CD4-positive, alpha-beta memory T cell (primary cell): Measurements from ENCODE around the gene UGT1A8. TPM values are rescaled to one million over a fixed set of nuclear protein-coding genes. Genes with fewer than 3 reads are reported as not detected.
"Not testable (repeated sequence)": the region's sequence is repeated elsewhere in the genome, so short reads cannot be mapped to it uniquely, and the experiment has no call there.

ENCODE experiments used
- CTCF ChIA-PET: fragments of 350-600 bp; sonication (Branson Sonifier 250); formaldehyde crosslinking; loops from one replicate; lab custom pipeline; 2021; ENCODE audit warnings: inconsistent platforms; ENCODE audit not compliant: partially characterized antibody; lab: Charles Lee
- POLR2A ChIA-PET: fragments of 350-600 bp; sonication (Branson Sonifier 250); formaldehyde crosslinking; loops from one replicate; lab custom pipeline; 2021; ENCODE audit not compliant: partially characterized antibody; lab: Charles Lee
- DNase-seq, 5 donors: peaks; one replicate each; pipeline versions ENCODE4 v3.0.0 to v3.0.0-alpha.2; 2020 to 2022; ENCODE audit warnings: mixed read lengths in 1 of 5
- H3K27ac ChIP-seq: one replicate; pipeline ENCODE4 v1.7.0; 2013; ENCODE audit warnings: low read depth, low read length
- H3K27me3 ChIP-seq: 2 replicates; pipeline ENCODE4 v1.7.0; 2013; ENCODE audit warnings: mild to moderate bottlenecking, low read length, moderate library complexity; ENCODE audit not compliant: insufficient read depth
- H3K36me3 ChIP-seq: 2 replicates; pipeline ENCODE4 v1.7.0; 2013; ENCODE audit warnings: mild to moderate bottlenecking, low read length, moderate library complexity; ENCODE audit not compliant: insufficient read depth
- H3K4me1 ChIP-seq: 2 replicates; pipeline ENCODE4 v1.7.0; 2013; ENCODE audit warnings: mild to moderate bottlenecking, low read length, moderate library complexity; ENCODE audit not compliant: insufficient read depth
- H3K4me3 ChIP-seq, 2 donors: one replicate each; pipeline ENCODE4 v1.7.0; 2013; ENCODE audit warnings: low read length in 2 of 2, mild to moderate bottlenecking in 1 of 2
- H3K9me3 ChIP-seq, 2 donors: one replicate each; pipeline ENCODE4 v1.7.0; 2013; ENCODE audit warnings: low read length in 2 of 2, control low read depth in 1 of 2; ENCODE audit not compliant: control insufficient read depth in 1 of 2
- H3K27ac Mint-ChIP-seq, 7 donors: one replicate each; pipeline ENCODE4 v1.8.0; 2020 to 2021; ENCODE audit warnings: mixed read lengths in 7 of 7, mild to moderate bottlenecking in 6 of 7, inconsistent platforms in 3 of 7, moderate library complexity in 3 of 7
- H3K27me3 Mint-ChIP-seq, 2 donors: one replicate each; pipeline ENCODE4 v1.8.0; 2020 to 2021; ENCODE audit warnings: mixed read lengths in 2 of 2
- H3K36me3 Mint-ChIP-seq, 2 donors: one replicate each; pipeline ENCODE4 v1.8.0; 2020 to 2021; ENCODE audit warnings: mixed read lengths in 2 of 2, inconsistent platforms in 1 of 2, mild to moderate bottlenecking in 1 of 2
- H3K4me1 Mint-ChIP-seq, 4 donors: one replicate each; pipeline ENCODE4 v1.8.0; 2020 to 2021; ENCODE audit warnings: mixed read lengths in 4 of 4, mild to moderate bottlenecking in 1 of 4
- H3K4me3 Mint-ChIP-seq, 8 donors: one replicate each; pipeline ENCODE4 v1.8.0; 2020 to 2021; ENCODE audit warnings: mixed read lengths in 8 of 8, mild to moderate bottlenecking in 7 of 8, moderate library complexity in 6 of 8, inconsistent platforms in 3 of 8
- H3K9me3 Mint-ChIP-seq, 8 donors: one replicate each; pipeline ENCODE4 v1.8.0; 2020 to 2021; ENCODE audit warnings: mixed read lengths in 8 of 8, mild to moderate bottlenecking in 5 of 8, inconsistent platforms in 3 of 8, moderate library complexity in 1 of 8
- intact Hi-C: fragments of 100-400 bp; cut with micrococcal nuclease; formaldehyde crosslinking; loops from one replicate; pipeline ENCODE4 v1.15.1; 2023
- polyA plus RNA-seq, 2 donors: library from polyadenylated mRNA; unstranded; fragments of 300-500 nt; fragmentation: Illumina TruSeq; gene quantifications; one replicate each; pipeline ENCODE4 v1.2.3, GENCODE V29; 2021
- total RNA-seq, 2 experiments: library from RNA; stranded (reverse); gene quantifications; one replicate each; pipeline ENCODE4 v1.2.3, GENCODE V29; 2021

Gene UGT1A8
- total and polyA plus RNA-seq, 4 experiments from 2014 or later, result not detected

DNA sequence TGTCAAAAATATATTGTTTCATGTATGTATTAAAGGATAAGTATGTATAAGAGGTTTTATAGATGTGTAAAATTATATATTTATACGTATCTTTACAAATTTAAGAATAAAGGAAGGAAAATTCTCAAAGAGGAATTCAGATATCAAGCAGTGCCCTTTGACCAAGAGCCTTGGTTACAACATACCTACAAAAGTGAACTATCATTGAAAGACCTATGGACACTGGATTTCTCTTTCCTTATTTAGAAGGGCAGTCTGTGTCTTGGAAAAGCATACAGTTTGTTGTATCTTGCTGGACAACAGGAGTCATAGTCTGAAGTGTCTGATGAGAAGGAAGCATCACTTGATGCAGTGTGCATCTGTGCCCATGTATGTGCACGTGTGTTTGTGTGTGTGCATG lies 29.0 kb upstream of the UGT1A8 start:
- Histone ChIP-seq H3K4me1 (no peaks in the 10 kb centered on the region), H3K9me3 (no peaks in the 10 kb centered on the region), H3K27me3 (no peaks in the 10 kb centered on the region), H3K27ac (no peak overlapping the region), H3K4me3 (no peak overlapping the region), H3K36me3 (no peaks in the 10 kb centered on the region)
- ChIA-PET POLR2A (no interaction called here), CTCF (no interaction called here)
- no peak for DNase-seq
- Mint-ChIP-seq H3K9me3 (no peaks in the 10 kb centered on the region), H3K4me3 (no peak overlapping the region), H3K4me1 (peaks cover 0 to 2% (median under 1%) of the 10 kb centered on the region in 4 donors), H3K27ac (no peak overlapping the region), H3K36me3 (no peaks in the 10 kb centered on the region), H3K27me3 (peaks cover 19 to 34% of the 10 kb centered on the region in 2 donors)
- intact Hi-C loops, result no loop called here

DNA sequence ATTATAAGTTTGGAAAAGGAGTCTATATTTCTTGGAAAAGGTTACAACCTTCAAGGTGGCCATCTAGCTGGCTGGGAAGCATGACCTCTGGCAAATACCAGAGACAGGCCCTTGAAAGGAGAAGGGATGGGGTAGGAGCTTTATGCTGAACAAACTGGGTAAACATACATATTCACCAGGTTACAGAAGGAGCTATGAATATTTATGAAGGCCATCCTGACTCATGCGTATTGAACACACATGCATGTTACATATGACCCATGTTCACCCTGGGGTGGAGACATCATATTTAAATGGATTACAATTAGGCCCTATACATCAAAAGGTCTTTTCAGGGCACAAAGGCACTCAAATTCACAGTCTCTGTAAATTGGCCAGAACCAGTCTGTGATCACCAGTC lies 24.7 kb upstream of the UGT1A8 start:
- POLR2A ChIA-PET, H3K4me3 ChIP-seq, H3K9me3 Mint-ChIP-seq, H3K27ac Mint-ChIP-seq, intact Hi-C loops, DNase-seq, H3K4me3 Mint-ChIP-seq, CTCF ChIA-PET, H3K36me3 Mint-ChIP-seq, H3K36me3 ChIP-seq, H3K9me3 ChIP-seq, H3K27ac ChIP-seq, H3K27me3 ChIP-seq, H3K4me1 Mint-ChIP-seq, H3K4me1 ChIP-seq: not testable (repeated sequence)
- peaks cover 11 to 12% of the 10 kb centered on the region in 2 donors for H3K27me3 Mint-ChIP-seq

DNA sequence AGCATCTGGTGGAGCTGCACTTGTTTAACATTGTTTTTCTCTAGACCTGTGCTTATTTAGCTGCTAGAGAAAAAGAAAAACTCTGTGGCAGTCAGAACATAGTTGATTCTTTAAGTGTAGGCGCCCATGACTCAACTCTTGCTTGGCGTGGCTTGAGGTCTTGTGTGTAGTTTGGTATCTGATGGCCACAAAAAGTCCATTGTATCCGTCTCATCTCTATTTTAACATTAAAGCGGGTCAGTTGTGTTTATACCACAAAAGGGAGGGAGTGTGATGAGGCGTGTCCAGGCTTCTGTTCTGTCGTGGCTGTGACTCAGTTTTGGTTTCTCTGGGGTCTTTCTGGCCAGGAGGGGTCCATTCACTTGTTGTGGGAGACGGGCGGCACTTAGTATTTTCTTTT lies 24.2 kb upstream of the UGT1A8 start:
- intact Hi-C loops, result no loop called here
- no peak overlapping the region for H3K4me3 Mint-ChIP-seq
- no peaks in the 10 kb centered on the region for H3K4me1 ChIP-seq
- no peak for DNase-seq
- H3K27me3 Mint-ChIP-seq, result peaks cover 8 to 9% of the 10 kb centered on the region in 2 donors
- no peak overlapping the region for H3K27ac ChIP-seq
- CTCF ChIA-PET, result no interaction called here
- H3K36me3 Mint-ChIP-seq, result no peaks in the 10 kb centered on the region
- H3K9me3 ChIP-seq, result no peaks in the 10 kb centered on the region
- H3K9me3 Mint-ChIP-seq, result no peaks in the 10 kb centered on the region
- POLR2A ChIA-PET, result no interaction called here
- peaks cover 0 to 1% (median under 1%) of the 10 kb centered on the region in 4 donors for H3K4me1 Mint-ChIP-seq
- no peak overlapping the region for H3K4me3 ChIP-seq
- H3K27ac Mint-ChIP-seq, result no peak overlapping the region
- no peaks in the 10 kb centered on the region for H3K36me3 ChIP-seq
- H3K27me3 ChIP-seq, result no peaks in the 10 kb centered on the region

DNA sequence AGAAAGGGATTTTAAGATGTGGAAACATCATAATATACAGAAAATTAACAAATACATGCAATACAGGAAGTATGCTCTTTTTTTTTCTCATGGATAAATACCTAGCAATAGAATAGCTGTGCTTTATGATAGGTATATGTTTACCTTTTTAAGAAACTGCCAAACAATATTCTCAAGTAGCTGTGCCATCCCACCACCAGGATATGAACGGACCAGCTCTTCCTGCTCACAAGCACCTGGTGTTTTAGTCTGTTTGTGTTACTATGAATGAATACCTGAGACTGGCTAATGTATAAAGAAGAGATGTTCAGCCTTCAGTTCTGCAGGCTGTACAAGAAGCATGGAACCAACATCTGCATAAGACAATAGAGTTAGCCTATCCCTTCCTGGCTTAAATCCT lies 19.9 kb upstream of the UGT1A8 start:
- intact Hi-C loops, result no loop called here
- H3K4me3 ChIP-seq, result no peak overlapping the region
- CTCF ChIA-PET, result no interaction called here

DNA sequence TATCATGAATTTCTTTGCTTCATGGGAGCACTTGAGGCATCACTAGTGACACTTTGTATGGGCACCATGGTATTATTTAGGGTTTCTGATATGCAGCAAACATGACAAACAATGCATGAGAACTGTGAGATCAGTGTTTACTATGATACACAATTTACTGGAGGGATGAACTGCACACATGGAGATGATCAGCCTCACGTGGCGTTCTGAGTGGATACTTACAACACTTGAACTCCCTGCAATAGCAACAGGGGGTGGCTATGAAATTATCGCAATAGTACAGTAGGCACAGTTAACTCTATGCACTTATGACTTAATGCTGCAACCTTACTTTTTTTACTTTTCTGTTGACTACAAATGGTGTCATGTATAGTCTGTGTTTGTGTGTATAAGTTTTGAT lies 18.5 kb upstream of the UGT1A8 start:
- Mint-ChIP-seq H3K4me3 (no peak overlapping the region), H3K27me3 (peaks cover 11 to 16% of the 10 kb centered on the region in 2 donors), H3K4me1 (peaks cover 0 to 1% (median 0%) of the 10 kb centered on the region in 4 donors), H3K36me3 (no peaks in the 10 kb centered on the region), H3K27ac (no peak overlapping the region), H3K9me3 (peaks cover 0 to 11% (median 0%) of the 10 kb centered on the region in 8 donors)
- Histone ChIP-seq H3K27me3 (peaks cover 5% of the 10 kb centered on the region), H3K27ac (no peak overlapping the region), H3K36me3 (no peaks in the 10 kb centered on the region), H3K9me3 (no peaks in the 10 kb centered on the region), H3K4me3 (no peak overlapping the region), H3K4me1 (no peaks in the 10 kb centered on the region)
- ChIA-PET POLR2A (no interaction called here), CTCF (no interaction called here)
- intact Hi-C loops, result no loop called here
- no peak for DNase-seq

More for the DNA sequence above, 19.9 kb upstream of the UGT1A8 start:
- no peaks in the 10 kb centered on the region for H3K4me1 ChIP-seq
- Mint-ChIP-seq H3K4me3 (no peak overlapping the region), H3K4me1 (peaks cover 0 to 1% (median under 1%) of the 10 kb centered on the region in 4 donors), H3K27me3 (peaks cover 14 to 18% of the 10 kb centered on the region in 2 donors), H3K9me3 (peaks cover 0 to 5% (median 0%) of the 10 kb centered on the region in 8 donors), H3K27ac (no peak overlapping the region), H3K36me3 (no peaks in the 10 kb centered on the region)
- H3K27ac ChIP-seq, result no peak overlapping the region
- DNase-seq, result no peak
- no peaks in the 10 kb centered on the region for H3K9me3 ChIP-seq
- H3K27me3 ChIP-seq, result peaks cover 5% of the 10 kb centered on the region
- POLR2A ChIA-PET, result no interaction called here
- no peaks in the 10 kb centered on the region for H3K36me3 ChIP-seq

DNA sequence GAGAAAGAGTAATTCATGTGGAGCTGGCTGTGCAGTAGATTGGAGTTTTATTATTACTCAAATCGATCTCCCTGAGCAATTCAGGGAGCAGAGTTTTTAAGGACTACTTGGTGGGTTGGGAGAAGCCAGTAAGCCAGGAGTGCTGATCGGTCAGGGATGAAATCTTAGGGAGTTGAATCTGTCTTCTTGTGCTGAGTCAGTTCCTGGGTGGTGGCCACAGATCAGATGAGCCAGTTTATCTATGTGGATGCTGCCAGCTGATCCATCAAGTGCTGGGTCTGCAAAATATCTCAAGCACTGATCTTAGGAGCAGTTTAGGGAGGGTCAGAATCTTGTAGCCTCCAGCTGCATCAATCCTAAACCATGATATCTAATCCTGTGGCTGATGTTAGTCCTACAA lies 17.0 kb upstream of the UGT1A8 start:
- Mint-ChIP-seq H3K4me3 (no peak overlapping the region), H3K36me3 (no peaks in the 10 kb centered on the region), H3K27me3 (peaks cover 11 to 16% of the 10 kb centered on the region in 2 donors), H3K27ac (no peak overlapping the region), H3K4me1 (no peaks in the 10 kb centered on the region), H3K9me3 (peaks cover 0 to 11% (median 1%) of the 10 kb centered on the region in 8 donors)
- CTCF ChIA-PET, result no interaction called here
- Histone ChIP-seq H3K27me3 (peaks cover 5% of the 10 kb centered on the region), H3K4me1 (no peaks in the 10 kb centered on the region), H3K36me3 (no peaks in the 10 kb centered on the region), H3K9me3 (no peaks in the 10 kb centered on the region), H3K27ac (no peak overlapping the region), H3K4me3 (no peak overlapping the region)
- DNase-seq, result no peak
- intact Hi-C loops, result no loop called here
- POLR2A ChIA-PET, result no interaction called here

DNA sequence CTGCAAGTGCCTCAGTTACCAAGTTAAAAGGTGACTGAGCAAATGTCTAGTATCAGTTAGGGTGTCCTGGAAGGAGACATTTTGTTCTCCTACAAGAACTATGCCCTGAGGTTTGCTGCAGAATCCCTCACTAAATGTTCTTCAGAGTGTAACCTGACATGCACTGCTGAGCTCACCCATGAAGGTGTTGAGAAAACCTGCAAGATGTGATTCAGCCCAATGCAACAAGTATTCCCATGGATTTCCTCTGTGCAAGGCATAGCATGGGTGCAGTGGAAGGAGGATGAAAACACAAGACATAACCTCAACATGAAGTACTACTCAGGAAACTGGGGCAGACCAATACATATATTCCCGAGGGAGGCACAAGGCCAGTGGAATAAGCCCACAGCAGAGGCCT lies 15.4 kb upstream of the UGT1A8 start:
- Histone ChIP-seq H3K9me3 (no peaks in the 10 kb centered on the region), H3K27ac (no peak overlapping the region), H3K27me3 (peaks cover 5% of the 10 kb centered on the region), H3K4me1 (no peaks in the 10 kb centered on the region), H3K36me3 (no peaks in the 10 kb centered on the region), H3K4me3 (no peak overlapping the region)
- intact Hi-C loops, result no loop called here
- peaks cover 0 to 11% (median 2%) of the 10 kb centered on the region in 8 donors for H3K9me3 Mint-ChIP-seq
- POLR2A ChIA-PET, result no interaction called here
- CTCF ChIA-PET, result no interaction called here
- H3K36me3 Mint-ChIP-seq, result no peaks in the 10 kb centered on the region
- no peak overlapping the region for H3K27ac Mint-ChIP-seq
- H3K27me3 Mint-ChIP-seq, result peaks cover 11 to 16% of the 10 kb centered on the region in 2 donors
- DNase-seq, result no peak
- no peak overlapping the region for H3K4me3 Mint-ChIP-seq
- no peaks in the 10 kb centered on the region for H3K4me1 Mint-ChIP-seq

DNA sequence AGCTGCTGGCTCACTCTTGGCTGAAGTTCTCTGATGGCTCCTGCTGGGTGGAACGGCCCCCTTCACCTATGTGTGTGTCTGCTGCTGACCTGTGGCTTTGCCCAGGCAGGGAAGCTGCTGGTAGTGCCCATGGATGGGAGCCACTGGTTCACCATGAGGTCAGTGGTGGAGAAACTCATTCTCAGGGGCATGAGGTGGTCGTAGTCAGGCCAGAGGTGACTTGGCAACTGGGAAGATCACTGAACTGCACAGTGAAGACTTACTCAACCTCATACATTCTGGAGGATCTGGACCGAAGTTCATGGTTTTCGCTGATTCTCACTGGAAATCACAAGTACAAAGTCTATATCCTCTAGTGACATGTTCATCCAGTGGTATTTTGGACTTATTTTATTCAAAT lies 13.9 kb upstream of the UGT1A8 start:
- no peaks in the 10 kb centered on the region for H3K4me1 Mint-ChIP-seq
- ChIA-PET POLR2A (no interaction called here), CTCF (no interaction called here)
- Histone ChIP-seq H3K27ac (no peak overlapping the region), H3K36me3 (no peaks in the 10 kb centered on the region), H3K4me1 (no peaks in the 10 kb centered on the region), H3K9me3 (no peaks in the 10 kb centered on the region), H3K4me3 (no peak overlapping the region), H3K27me3 (peaks cover 5% of the 10 kb centered on the region)
- no peaks in the 10 kb centered on the region for H3K36me3 Mint-ChIP-seq
- no peak for DNase-seq
- peaks cover 0 to 11% (median 2%) of the 10 kb centered on the region in 8 donors for H3K9me3 Mint-ChIP-seq
- H3K4me3 Mint-ChIP-seq, result no peak overlapping the region
- peaks cover 11 to 17% of the 10 kb centered on the region in 2 donors for H3K27me3 Mint-ChIP-seq
- H3K27ac Mint-ChIP-seq, result no peak overlapping the region
- intact Hi-C loops, result no loop called here
